Hepatocyte (in vitro differentiated cells): ENCODE measurements around the gene MYO1D. TPM values are rescaled to one million over a fixed set of nuclear protein-coding genes. Genes with fewer than 3 reads are reported as not detected.

ENCODE experiments used
- DNase-seq: peaks from one replicate; pipeline ENCODE4 v3.0.0-alpha.2; 2016; ENCODE audit warnings: low spot score
- H2AFZ ChIP-seq: fragments of 200-600 bp; sonication (generic); 2 replicates; pipeline ENCODE4 v1.6.0; 2016; ENCODE audit warnings: antibody characterized with exemption, mild to moderate bottlenecking
- H3K27ac ChIP-seq: fragments of 200-600 bp; sonication (generic); 2 replicates; pipeline ENCODE4 v1.5.1; 2016; ENCODE audit warnings: mild to moderate bottlenecking
- H3K27me3 ChIP-seq: fragments of 200-600 bp; sonication (generic); 2 replicates; pipeline ENCODE4 v1.6.1; 2016
- H3K36me3 ChIP-seq: fragments of 200-600 bp; sonication (generic); replicated peaks from 2 replicates; pipeline ENCODE4 v1.5.1; 2016; ENCODE audit warnings: low read depth; ENCODE audit not compliant: insufficient read depth
- H3K4me1 ChIP-seq: fragments of 200-600 bp; sonication (generic); 2 replicates; pipeline ENCODE4 v1.5.1; 2016; ENCODE audit warnings: mild to moderate bottlenecking, moderate library complexity; ENCODE audit not compliant: insufficient read depth
- H3K4me2 ChIP-seq: fragments of 200-600 bp; sonication (generic); 2 replicates; pipeline ENCODE4 v1.6.0; 2016
- H3K4me3 ChIP-seq: fragments of 200-600 bp; sonication (generic); 2 replicates; pipeline ENCODE4 v1.5.1; 2016; ENCODE audit warnings: mild to moderate bottlenecking
- H3K79me2 ChIP-seq: fragments of 200-600 bp; sonication (generic); 2 replicates; pipeline ENCODE4 v1.6.0; 2017; ENCODE audit warnings: mild to moderate bottlenecking
- H3K9me2 ChIP-seq: fragments of 200-600 bp; sonication (generic); replicated peaks from 2 replicates; pipeline ENCODE4 v1.6.0; 2017; ENCODE audit warnings: mild to moderate bottlenecking; ENCODE audit not compliant: insufficient read depth
- H3K9me3 ChIP-seq: fragments of 200-600 bp; sonication (generic); 2 replicates; pipeline ENCODE4 v1.5.1; 2016; ENCODE audit warnings: low read depth, mild to moderate bottlenecking
- H4K20me1 ChIP-seq: fragments of 200-600 bp; sonication (generic); 2 replicates; pipeline ENCODE4 v1.6.0; 2016; ENCODE audit warnings: mild to moderate bottlenecking; ENCODE audit not compliant: insufficient read depth, poor library complexity, severe bottlenecking
- CTCF ChIP-seq: fragments of 200-600 bp; sonication (generic); IDR thresholded peaks from 2 replicates; pipeline ENCODE4 v1.5.1; 2016; ENCODE audit warnings: antibody characterized with exemption, mild to moderate bottlenecking; ENCODE audit not compliant: poor library complexity
- EZH2 ChIP-seq: fragments of 200-600 bp; sonication (generic); IDR thresholded peaks from 2 replicates; pipeline ENCODE4 v1.6.1; 2016; ENCODE audit warnings: antibody characterized with exemption, mild to moderate bottlenecking, borderline replicate concordance
- EZH2phosphoT487 ChIP-seq: fragments of 200-600 bp; sonication (generic); IDR thresholded peaks from one replicate; pipeline ENCODE4 v1.6.1; 2018; ENCODE audit warnings: antibody characterized with exemption, mild to moderate bottlenecking, low read depth, moderate library complexity; ENCODE audit not compliant: unreplicated experiment, severe bottlenecking
- WGBS: methylation state at CpG from one replicate; pipeline ENCODE4 v1.1.6; 2016; ENCODE audit warnings: low lambda C conversion rate; ENCODE audit errors: missing lambda C conversion rate; 5-methylcytosine and 5-hydroxymethylcytosine counted together
- polyA plus RNA-seq: library from polyadenylated mRNA; unstranded; fragments of >200 nt; fragmentation: Nextera tagmentation; extraction: Ambion mirVana; gene quantifications from 2 replicates; pipeline ENCODE4 v1.2.1, GENCODE V29; 2016
- total RNA-seq: library from RNA; depleted of rRNA; stranded (reverse); fragments of >200 nt; gene quantifications from 2 replicates; pipeline ENCODE4 v1.2.3, GENCODE V29; 2014

Gene MYO1D
- total and polyA plus RNA-seq, 2 experiments from 2014 or later = 36.2 to 89.0 TPM

DNA sequence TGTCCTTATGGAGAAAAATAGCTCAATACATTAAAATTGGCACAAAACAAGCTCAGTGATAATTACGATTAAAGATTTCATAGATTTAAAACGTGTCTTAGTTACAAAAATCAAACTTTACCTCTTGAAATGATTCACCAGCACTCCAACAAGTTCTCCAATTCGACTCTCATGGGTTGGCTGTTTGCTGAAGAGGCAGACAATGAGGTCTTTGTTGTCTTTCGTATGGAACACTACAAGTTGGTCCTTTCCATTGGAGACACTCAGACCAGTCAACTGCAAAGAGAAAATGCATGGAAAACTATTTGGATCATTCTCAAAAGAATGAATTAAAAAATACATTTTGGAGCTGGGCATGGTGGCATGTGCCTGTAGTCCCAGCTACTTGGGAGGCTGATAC lies 272.0 kb downstream of the MYO1D start:
- Histone ChIP-seq H3K9me3 (no peaks in the 10 kb centered on the region), H3K4me3 (no peak overlapping the region), H3K79me2 (peaks cover 3% of the 10 kb centered on the region), H3K4me2 (no peak overlapping the region), H3K27me3 (no peaks in the 10 kb centered on the region), H3K27ac (no peak overlapping the region), H3K9me2 (no peaks in the 10 kb centered on the region), H3K36me3 (no peaks in the 10 kb centered on the region), H3K4me1 (no peaks in the 10 kb centered on the region), H2AFZ (no peak overlapping the region), H4K20me1 (no peaks in the 10 kb centered on the region)
- no peak for TF ChIP-seq CTCF
- no peak for TF ChIP-seq EZH2
- no peak for TF ChIP-seq EZH2phosphoT487
- DNase-seq = no peak
- WGBS = 92% methylated on average over 4 of the region's 4 CpGs

GRCh38 chr17:32602396-32602795 lies 274.5 kb downstream of the MYO1D start:
- Histone ChIP-seq H3K9me3 (no peaks in the 10 kb centered on the region), H3K36me3 (no peaks in the 10 kb centered on the region), H2AFZ (no peak overlapping the region), H3K27me3 (no peaks in the 10 kb centered on the region), H3K4me3 (no peak overlapping the region), H3K4me2 (no peak overlapping the region), H3K4me1 (no peaks in the 10 kb centered on the region), H4K20me1 (no peaks in the 10 kb centered on the region), H3K79me2 (peaks cover 3% of the 10 kb centered on the region), H3K9me2 (no peaks in the 10 kb centered on the region), H3K27ac (no peak overlapping the region)
- WGBS = 93% methylated on average over 2 of the region's 2 CpGs
- DNase-seq = no peak
- no peak for TF ChIP-seq EZH2phosphoT487
- no peak for TF ChIP-seq EZH2
- no peak for TF ChIP-seq CTCF

- no peaks in the 10 kb centered on the region for H3K9me2 ChIP-seq
- no peak overlapping the region for H2AFZ ChIP-seq
- no peaks in the 10 kb centered on the region for H3K36me3 ChIP-seq
- no peak overlapping the region for H3K4me2 ChIP-seq
- H3K4me1 ChIP-seq = no peaks in the 10 kb centered on the region
- H3K27ac ChIP-seq = no peak overlapping the region
- H4K20me1 ChIP-seq = no peaks in the 10 kb centered on the region
- peaks cover 3% of the 10 kb centered on the region for H3K79me2 ChIP-seq
- no peak for DNase-seq
- TF ChIP-seq EZH2 (no peak), EZH2phosphoT487 (no peak), CTCF (no peak)
- no peaks in the 10 kb centered on the region for H3K9me3 ChIP-seq
- H3K27me3 ChIP-seq = no peaks in the 10 kb centered on the region
- H3K4me3 ChIP-seq = no peak overlapping the region
- WGBS = 86% methylated on average over 2 of the region's 2 CpGs
Measured at GRCh38 chr17:32601866-32602265, 275.1 kb downstream of the MYO1D start.

DNA sequence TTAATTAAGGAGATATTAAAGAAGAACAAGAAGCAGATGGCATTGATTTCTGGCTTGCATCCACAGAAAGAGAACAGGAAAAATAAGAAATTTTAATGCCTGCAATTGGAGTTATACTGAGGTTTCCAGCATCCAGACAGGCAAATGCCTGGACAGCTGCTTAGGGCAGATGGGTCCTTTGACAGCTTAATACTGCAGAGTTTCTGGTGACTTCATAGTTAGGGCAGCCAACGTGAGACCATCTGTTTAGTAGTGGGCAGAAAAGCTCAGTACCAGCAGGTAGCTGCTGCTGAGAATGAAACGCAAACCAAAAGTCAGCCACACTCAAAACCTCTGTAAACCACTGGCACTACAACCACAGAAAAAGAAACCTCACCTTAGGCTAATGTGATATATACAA lies 280.3 kb downstream of the MYO1D start:
- Histone ChIP-seq H3K27ac (no peak overlapping the region), H4K20me1 (no peaks in the 10 kb centered on the region), H3K36me3 (no peaks in the 10 kb centered on the region), H3K4me1 (no peaks in the 10 kb centered on the region), H3K4me2 (no peak overlapping the region), H2AFZ (no peak overlapping the region), H3K79me2 (no peaks in the 10 kb centered on the region), H3K9me3 (no peaks in the 10 kb centered on the region), H3K27me3 (no peaks in the 10 kb centered on the region), H3K9me2 (no peaks in the 10 kb centered on the region), H3K4me3 (no peak overlapping the region)
- DNase-seq = no peak
- 73% methylated on average over 2 of the region's 2 CpGs for WGBS
- TF ChIP-seq EZH2phosphoT487 = no peak
- no peak for TF ChIP-seq EZH2
- no peak for TF ChIP-seq CTCF
